ENCODE data around the gene PLXNA4.

- no peak for TF ChIP-seq POLR2AphosphoS5 (IDR thresholded peaks at IDR 0.05; ENCODE audit: low read depth, low read length)
- TF ChIP-seq TAF1 (IDR thresholded peaks at IDR 0.05; ENCODE audit: borderline replicate concordance, insufficient read depth, low read length) = no peak
- no peak for TF ChIP-seq SIN3A (IDR thresholded peaks at IDR 0.05; ENCODE audit: borderline replicate concordance, insufficient read depth, low read length)
- TF ChIP-seq, protein P1, sequence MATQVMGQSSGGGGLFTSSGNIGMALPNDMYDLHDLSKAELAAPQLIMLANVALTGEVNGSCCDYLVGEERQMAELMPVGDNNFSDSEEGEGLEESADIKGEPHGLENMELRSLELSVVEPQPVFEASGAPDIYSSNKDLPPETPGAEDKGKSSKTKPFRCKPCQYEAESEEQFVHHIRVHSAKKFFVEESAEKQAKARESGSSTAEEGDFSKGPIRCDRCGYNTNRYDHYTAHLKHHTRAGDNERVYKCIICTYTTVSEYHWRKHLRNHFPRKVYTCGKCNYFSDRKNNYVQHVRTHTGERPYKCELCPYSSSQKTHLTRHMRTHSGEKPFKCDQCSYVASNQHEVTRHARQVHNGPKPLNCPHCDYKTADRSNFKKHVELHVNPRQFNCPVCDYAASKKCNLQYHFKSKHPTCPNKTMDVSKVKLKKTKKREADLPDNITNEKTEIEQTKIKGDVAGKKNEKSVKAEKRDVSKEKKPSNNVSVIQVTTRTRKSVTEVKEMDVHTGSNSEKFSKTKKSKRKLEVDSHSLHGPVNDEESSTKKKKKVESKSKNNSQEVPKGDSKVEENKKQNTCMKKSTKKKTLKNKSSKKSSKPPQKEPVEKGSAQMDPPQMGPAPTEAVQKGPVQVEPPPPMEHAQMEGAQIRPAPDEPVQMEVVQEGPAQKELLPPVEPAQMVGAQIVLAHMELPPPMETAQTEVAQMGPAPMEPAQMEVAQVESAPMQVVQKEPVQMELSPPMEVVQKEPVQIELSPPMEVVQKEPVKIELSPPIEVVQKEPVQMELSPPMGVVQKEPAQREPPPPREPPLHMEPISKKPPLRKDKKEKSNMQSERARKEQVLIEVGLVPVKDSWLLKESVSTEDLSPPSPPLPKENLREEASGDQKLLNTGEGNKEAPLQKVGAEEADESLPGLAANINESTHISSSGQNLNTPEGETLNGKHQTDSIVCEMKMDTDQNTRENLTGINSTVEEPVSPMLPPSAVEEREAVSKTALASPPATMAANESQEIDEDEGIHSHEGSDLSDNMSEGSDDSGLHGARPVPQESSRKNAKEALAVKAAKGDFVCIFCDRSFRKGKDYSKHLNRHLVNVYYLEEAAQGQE (IDR thresholded peaks at IDR 0.05; ENCODE audit: insufficient read depth in 1 of 2, low read depth in 2 of 2, low read length in 2 of 2) = no peak
- no peak for TF ChIP-seq FOXP2 (optimal IDR thresholded peaks at IDR 0.05; ENCODE audit: borderline replicate concordance, extremely low read depth, extremely low read length, insufficient read depth)
Observed at GRCh38 chr7:132354527-132354926, 221.7 kb downstream of the PLXNA4 start.
